ENCODE results near the gene HACD1. TPM values are rescaled to one million over a fixed set of nuclear protein-coding genes. Genes with fewer than 3 reads are reported as not detected.
A peak's percentile ranks its signal among the peaks of the same experiment; 100 is the strongest.

Gene HACD1
- polyA plus RNA-seq, 1 experiment: 45.4 TPM

GRCh38 chr10:17643755-17644484, 26.7 kb upstream of the HACD1 start, which contains the start of gene STAM:
Gene STAM, plus strand, starts transcription at chr10:17644151. Its CDS starts 189 bp downstream, at chr10:17644340.
- DNase-seq (ENCODE audit: low read depth): peak; percentile 60
- H3K4me3 ChIP-seq (ENCODE audit: low read depth, low read length): peak within 1 kb of the TSS; percentile 72
- TF ChIP-seq CTCF (IDR thresholded peaks at IDR 0.05; ENCODE audit: insufficient read depth, low read depth, low read length): no peak
- ChIA-PET POLR2A (interaction anchor here (0.6 kb wide), 3 partner anchors 11 to 870 kb away, joined by 3 to 4 read pairs (median 3); no protein-coding TSS in a partner anchor), CTCF (interaction anchor here (0.9 to 2.1 kb wide), 8 partner anchors 9 to 139 kb away, joined by 3 to 10 read pairs (median 4); partner anchors contain the start of gene HACD1)
- no peaks in the 10 kb centered on the region; the same call in 1 of the 2 replicates for H3K36me3 ChIP-seq (ENCODE audit: control insufficient read depth, insufficient read depth, low read length)
- no peaks in the 10 kb centered on the region for H3K27me3 ChIP-seq (ENCODE audit: control insufficient read depth, insufficient read depth, low read length)

- no peak for DNase-seq (ENCODE audit: low read depth)
- Histone ChIP-seq H3K27me3 (ENCODE audit: control insufficient read depth, insufficient read depth, low read length) (no peaks in the 10 kb centered on the region), H3K4me3 (ENCODE audit: low read depth, low read length) (peak overlapping the region; percentile 72), H3K36me3 (ENCODE audit: control insufficient read depth, insufficient read depth, low read length) (no peaks in the 10 kb centered on the region; the same call in 1 of the 2 replicates)
- ChIA-PET POLR2A (interaction anchor here (0.6 kb wide), 2 partner anchors 14 to 870 kb away, joined by 3 read pairs; no protein-coding TSS in a partner anchor), CTCF (interaction anchor here (0.9 to 2.1 kb wide), 6 partner anchors 10 to 139 kb away, joined by 3 to 10 read pairs (median 4); partner anchors contain the start of gene HACD1)
- TF ChIP-seq CTCF (IDR thresholded peaks at IDR 0.05; ENCODE audit: insufficient read depth, low read depth, low read length): no peak
Observed at GRCh38 chr10:17643339-17643754, 26.2 kb upstream of the HACD1 start.

- TF ChIP-seq CTCF (IDR thresholded peaks at IDR 0.05; ENCODE audit: insufficient read depth, low read depth, low read length): no peak
- ChIA-PET POLR2A (no interaction called here), CTCF (no interaction called here)
- H3K27me3 ChIP-seq (ENCODE audit: control insufficient read depth, insufficient read depth, low read length): no peaks in the 10 kb centered on the region
- H3K4me3 ChIP-seq (ENCODE audit: low read depth, low read length): no peak overlapping the region
- H3K36me3 ChIP-seq (ENCODE audit: control insufficient read depth, insufficient read depth, low read length): no peaks in the 10 kb centered on the region
- DNase-seq (ENCODE audit: low read depth): no peak
Observed at GRCh38 chr10:17640331-17640816, 23.2 kb upstream of the HACD1 start.

DNA sequence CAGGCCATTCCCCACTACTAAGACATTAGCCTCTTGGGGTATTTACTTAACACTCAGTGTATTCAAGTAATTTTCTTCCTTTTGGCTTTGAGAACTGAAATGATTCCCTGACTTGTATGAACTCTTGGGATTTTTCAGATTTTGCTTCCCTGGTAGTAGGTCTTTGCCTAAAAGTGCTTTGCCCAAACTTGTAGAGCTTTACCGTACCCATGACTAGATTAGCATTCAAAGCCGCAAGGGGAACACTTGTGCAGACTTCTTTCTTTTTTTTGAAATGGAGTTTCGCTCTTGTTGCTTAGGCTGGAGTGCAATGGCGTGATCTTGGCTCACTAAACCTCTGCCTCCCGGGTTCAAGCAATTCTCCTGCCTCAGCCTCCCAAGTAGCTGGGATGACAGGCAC, 20.7 kb upstream of the HACD1 start:
- POLR2A ChIA-PET: no interaction called here
- CTCF ChIA-PET: no interaction called here
- no peaks in the 10 kb centered on the region for H3K36me3 ChIP-seq (ENCODE audit: control insufficient read depth, insufficient read depth, low read length)

More for the DNA sequence above, 20.7 kb upstream of the HACD1 start:
- H3K27me3 ChIP-seq (ENCODE audit: control insufficient read depth, insufficient read depth, low read length): no peaks in the 10 kb centered on the region
- H3K4me3 ChIP-seq (ENCODE audit: low read depth, low read length): no peak overlapping the region
- no peak for TF ChIP-seq CTCF (IDR thresholded peaks at IDR 0.05; ENCODE audit: insufficient read depth, low read depth, low read length)
- DNase-seq (ENCODE audit: low read depth): no peak

Measured in BJ (cell line).